ENCODE data around the gene TP53I11. TPM values are rescaled to one million over a fixed set of nuclear protein-coding genes. Genes with fewer than 3 reads are reported as not detected.

The TP53I11 gene
- total and polyA plus RNA-seq, 2 experiments from 2014 or later, result 59.9 to 117 TPM

GRCh38 chr11:44917741-44918140 lies 32.9 kb downstream of the TP53I11 start:
- in situ Hi-C loops (cut with MboI), result loop anchor here (25.0 kb wide), 1 partner anchor 630 kb away; no protein-coding TSS in a partner anchor
- H3K9me3 ChIP-seq (ENCODE audit: low read depth), result no peaks in the 10 kb centered on the region
- H4K20me1 ChIP-seq (ENCODE audit: insufficient read depth), result no peaks in the 10 kb centered on the region
- H3K27ac ChIP-seq, result no peak overlapping the region
- WGBS, 2 experiments (ENCODE audit: low coverage in 1 of 2, low lambda C conversion rate in 2 of 2, missing lambda C conversion rate in 2 of 2), result 85 to 95% methylated on average over 4 of the region's 4 CpGs
- 0 out of 2 replicates have a peak, but pooled peaks cover 3% of the 10 kb centered on the region for H3K27me3 ChIP-seq (replicated peaks; ENCODE audit: insufficient read depth)
- no peaks in the 10 kb centered on the region for H3K4me1 ChIP-seq (ENCODE audit: insufficient read depth)
- H3K9me2 ChIP-seq (ENCODE audit: insufficient read depth), result no peaks in the 10 kb centered on the region
- no peaks in the 10 kb centered on the region for H3F3A ChIP-seq (ENCODE audit: insufficient read depth)
- TF ChIP-seq EZH2phosphoT487 (IDR thresholded peaks at IDR 0.05; ENCODE audit: insufficient read depth, low read depth) (no peak), EZH2 (IDR thresholded peaks at IDR 0.05; ENCODE audit: insufficient read depth, poor library complexity, severe bottlenecking) (no peak)
- no peaks in the 10 kb centered on the region for H3K79me2 ChIP-seq (ENCODE audit: insufficient read depth)
- no peak for DNase-seq
- H3K4me2 ChIP-seq (ENCODE audit: unreplicated experiment), result no peak overlapping the region
- no peak overlapping the region for H3K9ac ChIP-seq
- no peak overlapping the region for H3K4me3 ChIP-seq
- no peaks in the 10 kb centered on the region for H3K36me3 ChIP-seq (ENCODE audit: low read depth)
- no peak overlapping the region for H2AFZ ChIP-seq

- no peaks in the 10 kb centered on the region for H3K9me3 ChIP-seq (ENCODE audit: low read depth)
- no peak overlapping the region for H2AFZ ChIP-seq
- H3K27me3 ChIP-seq (replicated peaks; ENCODE audit: insufficient read depth), result 0 out of 2 replicates have a peak, but pooled peaks cover 3% of the 10 kb centered on the region
- no peaks in the 10 kb centered on the region for H4K20me1 ChIP-seq (ENCODE audit: insufficient read depth)
- no peaks in the 10 kb centered on the region for H3K4me1 ChIP-seq (ENCODE audit: insufficient read depth)
- no peak overlapping the region for H3K9ac ChIP-seq
- no peak overlapping the region for H3K4me2 ChIP-seq (ENCODE audit: unreplicated experiment)
- H3K4me3 ChIP-seq, result no peak overlapping the region
- no peak overlapping the region for H3K27ac ChIP-seq
- DNase-seq, result no peak
- H3F3A ChIP-seq (ENCODE audit: insufficient read depth), result no peaks in the 10 kb centered on the region
- H3K36me3 ChIP-seq (ENCODE audit: low read depth), result no peaks in the 10 kb centered on the region
- no peaks in the 10 kb centered on the region for H3K79me2 ChIP-seq (ENCODE audit: insufficient read depth)
- TF ChIP-seq EZH2phosphoT487 (IDR thresholded peaks at IDR 0.05; ENCODE audit: insufficient read depth, low read depth), result no peak
- in situ Hi-C loops (cut with MboI), result loop anchor here (25.0 kb wide), 1 partner anchor 630 kb away; no protein-coding TSS in a partner anchor
- 85 to 86% methylated on average over 10 of the region's 10 CpGs for WGBS, 2 experiments (ENCODE audit: low coverage in 1 of 2, low lambda C conversion rate in 2 of 2, missing lambda C conversion rate in 2 of 2)
- H3K9me2 ChIP-seq (ENCODE audit: insufficient read depth), result no peaks in the 10 kb centered on the region
Observed at GRCh38 chr11:44916801-44917385, 33.8 kb downstream of the TP53I11 start.

- in situ Hi-C loops (cut with MboI), result loop anchor here (25.0 kb wide), 1 partner anchor 629 kb away; no protein-coding TSS in a partner anchor
- Histone ChIP-seq H3K4me3 (no peak overlapping the region), H2AFZ (no peak overlapping the region), H3K27me3 (replicated peaks; ENCODE audit: insufficient read depth) (0 out of 2 replicates have a peak, but pooled peaks cover 3% of the 10 kb centered on the region), H3K36me3 (ENCODE audit: low read depth) (no peaks in the 10 kb centered on the region), H3K27ac (no peak overlapping the region), H3K79me2 (ENCODE audit: insufficient read depth) (no peaks in the 10 kb centered on the region), H3K9ac (no peak overlapping the region), H3K9me3 (ENCODE audit: low read depth) (no peaks in the 10 kb centered on the region), H4K20me1 (ENCODE audit: insufficient read depth) (no peaks in the 10 kb centered on the region), H3K4me2 (ENCODE audit: unreplicated experiment) (no peak overlapping the region), H3K4me1 (ENCODE audit: insufficient read depth) (no peaks in the 10 kb centered on the region), H3F3A (ENCODE audit: insufficient read depth) (no peaks in the 10 kb centered on the region), H3K9me2 (ENCODE audit: insufficient read depth) (no peaks in the 10 kb centered on the region)
- TF ChIP-seq EZH2 (IDR thresholded peaks at IDR 0.05; ENCODE audit: insufficient read depth, poor library complexity, severe bottlenecking) (no peak), EZH2phosphoT487 (IDR thresholded peaks at IDR 0.05; ENCODE audit: insufficient read depth, low read depth) (no peak)
- 53 to 55% methylated on average over 8 of the region's 8 CpGs for WGBS, 2 experiments (ENCODE audit: low coverage in 1 of 2, low lambda C conversion rate in 2 of 2, missing lambda C conversion rate in 2 of 2)
- no peak for DNase-seq
Observed at GRCh38 chr11:44916331-44916730, 34.4 kb downstream of the TP53I11 start.

- H3K9ac ChIP-seq, result no peak overlapping the region
- H3K9me2 ChIP-seq (ENCODE audit: insufficient read depth), result no peaks in the 10 kb centered on the region
- in situ Hi-C loops (cut with MboI), result loop anchor here (25.0 kb wide), 1 partner anchor 628 kb away; no protein-coding TSS in a partner anchor
- no peaks in the 10 kb centered on the region for H3K36me3 ChIP-seq (ENCODE audit: low read depth)
- H2AFZ ChIP-seq, result no peak overlapping the region
- no peaks in the 10 kb centered on the region for H3K79me2 ChIP-seq (ENCODE audit: insufficient read depth)
- no peaks in the 10 kb centered on the region for H3K4me1 ChIP-seq (ENCODE audit: insufficient read depth)
- H3K27ac ChIP-seq, result no peak overlapping the region
- no peaks in the 10 kb centered on the region for H3F3A ChIP-seq (ENCODE audit: insufficient read depth)
- 88 to 90% methylated on average over 10 of the region's 10 CpGs for WGBS, 2 experiments (ENCODE audit: low coverage in 1 of 2, low lambda C conversion rate in 2 of 2, missing lambda C conversion rate in 2 of 2)
- no peaks in the 10 kb centered on the region for H3K9me3 ChIP-seq (ENCODE audit: low read depth)
- DNase-seq, result no peak
- no peaks in the 10 kb centered on the region for H4K20me1 ChIP-seq (ENCODE audit: insufficient read depth)
- TF ChIP-seq EZH2phosphoT487 (IDR thresholded peaks at IDR 0.05; ENCODE audit: insufficient read depth, low read depth) (no peak), EZH2 (IDR thresholded peaks at IDR 0.05; ENCODE audit: insufficient read depth, poor library complexity, severe bottlenecking) (no peak)
- 0 out of 2 replicates have a peak, but pooled peaks cover 3% of the 10 kb centered on the region for H3K27me3 ChIP-seq (replicated peaks; ENCODE audit: insufficient read depth)
- no peak overlapping the region for H3K4me3 ChIP-seq
- H3K4me2 ChIP-seq (ENCODE audit: unreplicated experiment), result no peak overlapping the region
Observed at GRCh38 chr11:44915621-44916020, 35.1 kb downstream of the TP53I11 start.
